NCI-H345 (cell line): ENCODE data around the gene GLCE.
"Not testable (repeated sequence)": the region's sequence is repeated elsewhere in the genome, so short reads cannot be mapped to it uniquely, and the experiment has no call there.

Experiments used
- DNase-seq: peaks from one replicate; lab custom pipeline; 2025; lab: John Stamatoyannopoulos, UW

GLCE gene

GRCh38 chr15:69159805-69160140 is 662 bp upstream of the GLCE start:
- no peak for DNase-seq

- DNase-seq: peak; percentile 13
Measured at GRCh38 chr15:69161079-69161877, 843 bp downstream of the GLCE start.

GRCh38 chr15:69161878-69162213 is 1.4 kb downstream of the GLCE start:
- DNase-seq: no peak

- DNase-seq: no peak
Measured at GRCh38 chr15:69163141-69163669, 2.8 kb downstream of the GLCE start.

- DNase-seq: no peak
Measured at GRCh38 chr15:69164807-69165636, 4.6 kb downstream of the GLCE start.

- no peak for DNase-seq
Measured at GRCh38 chr15:69165637-69166025, 5.2 kb downstream of the GLCE start.

- DNase-seq: no peak
Measured at GRCh38 chr15:69167218-69167846, 6.9 kb downstream of the GLCE start.

- DNase-seq: not testable (repeated sequence)
Measured at GRCh38 chr15:69168361-69168760, 7.9 kb downstream of the GLCE start.

GRCh38 chr15:69169540-69169939 is 9.1 kb downstream of the GLCE start:
- not testable (repeated sequence) for DNase-seq

GRCh38 chr15:69170597-69170996 is 10.2 kb downstream of the GLCE start:
- DNase-seq: peak; percentile 2

- no peak for DNase-seq
Measured at GRCh38 chr15:69172847-69173246, 12.4 kb downstream of the GLCE start.

GRCh38 chr15:69175536-69175935 is 15.1 kb downstream of the GLCE start:
- DNase-seq: no peak

GRCh38 chr15:69181424-69181823 is 21.0 kb downstream of the GLCE start:
- no peak for DNase-seq

- DNase-seq: no peak
Measured at GRCh38 chr15:69185216-69185615, 24.8 kb downstream of the GLCE start.

GRCh38 chr15:69185706-69186105 is 25.3 kb downstream of the GLCE start:
- DNase-seq: no peak

GRCh38 chr15:69189157-69189556 is 28.7 kb downstream of the GLCE start:
- DNase-seq: no peak

GRCh38 chr15:69190091-69190490 is 29.7 kb downstream of the GLCE start:
- DNase-seq: no peak

- DNase-seq: no peak
Measured at GRCh38 chr15:69190504-69190903, 30.1 kb downstream of the GLCE start.

GRCh38 chr15:69194025-69194827 is 33.8 kb downstream of the GLCE start:
- DNase-seq: no peak

- no peak for DNase-seq
Measured at GRCh38 chr15:69194854-69195253, 34.4 kb downstream of the GLCE start.

- DNase-seq: no peak
Measured at GRCh38 chr15:69200832-69201745, 40.7 kb downstream of the GLCE start.
